Measurements from ENCODE around the gene LIMCH1.

The LIMCH1 gene

GRCh38 chr4:41528512-41529205 is 9.3 kb upstream of the LIMCH1 start:
- DNase-seq (ENCODE audit: low spot score): no peak

- DNase-seq (ENCODE audit: low spot score): no peak
Measured at GRCh38 chr4:41530741-41531140, 7.2 kb upstream of the LIMCH1 start.

DNA sequence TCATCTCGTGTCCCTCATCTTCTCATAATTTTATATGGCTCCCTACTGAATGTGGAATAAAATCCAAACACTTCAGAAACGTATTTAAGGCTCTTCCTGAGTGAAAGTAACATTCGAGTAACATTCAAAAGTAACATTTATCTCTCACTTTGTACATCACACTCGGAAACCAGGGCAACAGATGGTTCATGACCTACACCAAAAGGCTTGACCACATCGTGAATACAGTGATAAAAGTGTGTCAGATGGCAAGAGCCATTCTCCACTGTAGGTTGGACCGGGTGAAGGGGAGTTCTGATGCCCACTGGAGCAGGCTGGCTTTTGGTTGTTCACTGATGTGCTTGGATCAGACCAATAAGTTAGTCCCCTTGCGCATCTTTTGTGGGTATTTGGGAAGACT is 5.6 kb upstream of the LIMCH1 start:
- DNase-seq (ENCODE audit: low spot score): no peak

GRCh38 chr4:41532882-41533281 is 5.1 kb upstream of the LIMCH1 start:
- DNase-seq (ENCODE audit: low spot score): no peak

DNA sequence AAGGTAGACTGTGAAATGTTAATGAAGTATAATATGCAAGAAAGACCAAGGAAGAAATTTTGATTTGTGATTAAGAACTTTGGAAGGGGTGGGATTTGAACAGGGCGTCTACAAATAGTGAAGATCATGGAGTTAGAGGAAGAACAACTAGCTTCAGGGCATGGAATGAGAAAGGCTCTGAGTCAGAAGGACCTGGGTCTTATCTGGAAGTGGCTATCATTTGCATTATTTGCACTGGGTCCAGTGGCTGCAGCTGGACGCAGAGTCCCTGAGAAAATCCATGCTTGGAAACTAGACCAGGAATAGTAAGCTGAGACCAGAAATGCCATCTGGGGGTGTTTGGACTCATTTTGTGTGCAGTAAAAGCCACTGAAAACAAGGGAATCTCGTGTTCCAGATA is 4.3 kb upstream of the LIMCH1 start:
- no peak for DNase-seq (ENCODE audit: low spot score)

DNA sequence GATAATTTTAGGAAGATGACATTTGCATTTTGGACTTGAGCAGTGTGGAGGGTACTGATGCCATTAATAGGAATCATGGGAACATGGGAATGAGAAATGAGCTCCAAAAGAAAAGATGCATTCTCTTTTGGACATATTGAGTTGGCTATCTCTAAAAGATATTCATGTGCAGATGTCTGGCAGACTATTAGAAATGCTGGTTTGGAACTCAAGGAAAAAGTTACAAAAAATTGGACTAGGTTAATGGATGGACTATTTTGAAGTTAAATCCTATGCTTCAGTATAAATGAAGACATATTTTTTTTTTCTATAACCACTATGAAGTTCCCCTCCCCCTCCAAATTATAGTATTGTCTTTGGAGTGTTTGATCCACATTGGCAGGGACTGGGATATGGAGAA is 3.6 kb upstream of the LIMCH1 start:
- DNase-seq (ENCODE audit: low spot score): no peak

GRCh38 chr4:41535911-41536371 is 2.0 kb upstream of the LIMCH1 start:
- no peak for DNase-seq (ENCODE audit: low spot score)

DNA sequence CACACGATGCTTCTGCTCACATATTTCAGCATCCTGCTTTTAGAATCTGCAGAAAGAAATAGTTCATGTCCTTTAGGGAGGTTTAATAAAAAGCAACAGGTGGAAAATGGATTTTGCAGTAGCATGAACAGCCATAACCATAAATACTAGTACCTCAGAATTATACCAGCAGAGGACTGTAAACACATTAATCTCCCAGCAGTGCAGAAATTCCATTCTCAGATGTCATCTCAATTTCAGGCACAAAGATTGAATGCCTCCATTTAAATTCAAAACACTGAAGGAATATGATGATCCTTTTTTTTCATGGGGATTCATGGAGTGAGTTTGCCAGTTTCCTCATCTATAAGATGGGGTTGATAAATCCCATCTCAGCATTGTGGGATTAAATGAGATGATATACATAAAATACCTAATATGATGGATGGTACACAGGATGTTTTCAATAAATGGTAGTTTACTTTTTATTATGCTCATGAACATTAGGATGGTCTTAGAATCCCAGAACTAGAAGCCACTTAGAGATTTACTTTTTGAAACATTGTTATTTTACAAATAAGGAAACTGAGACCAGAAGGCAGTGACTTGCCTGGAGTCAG is 566 bp upstream of the LIMCH1 start:
- no peak for DNase-seq (ENCODE audit: low spot score)

- DNase-seq (ENCODE audit: low spot score): no peak
Measured at GRCh38 chr4:41538887-41539498, 1.0 kb downstream of the LIMCH1 start.

GRCh38 chr4:41539711-41540110 is 1.8 kb downstream of the LIMCH1 start:
- DNase-seq (ENCODE audit: low spot score): no peak

DNA sequence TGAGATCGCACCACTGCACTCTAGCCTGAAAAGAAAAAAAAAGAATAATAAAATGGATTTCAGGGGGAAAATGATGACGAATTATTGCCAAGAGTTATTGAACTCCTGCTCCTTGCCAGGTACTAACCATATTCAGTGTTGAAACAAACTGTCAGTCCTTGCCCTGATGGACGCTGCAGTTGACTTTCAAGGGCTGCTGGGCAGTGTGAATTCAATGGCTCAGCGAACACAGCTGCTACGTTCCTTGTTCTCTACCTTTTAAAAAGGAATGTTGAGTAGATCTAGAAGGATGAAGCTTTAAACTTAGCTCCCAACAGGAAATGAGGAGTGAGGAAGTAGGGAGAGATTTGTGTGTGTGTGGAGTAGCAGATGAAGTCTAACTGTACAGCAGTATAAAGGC is 2.7 kb downstream of the LIMCH1 start:
- DNase-seq (ENCODE audit: low spot score): no peak

- no peak for DNase-seq (ENCODE audit: low spot score)
Measured at GRCh38 chr4:41541687-41542094, 3.7 kb downstream of the LIMCH1 start.

DNA sequence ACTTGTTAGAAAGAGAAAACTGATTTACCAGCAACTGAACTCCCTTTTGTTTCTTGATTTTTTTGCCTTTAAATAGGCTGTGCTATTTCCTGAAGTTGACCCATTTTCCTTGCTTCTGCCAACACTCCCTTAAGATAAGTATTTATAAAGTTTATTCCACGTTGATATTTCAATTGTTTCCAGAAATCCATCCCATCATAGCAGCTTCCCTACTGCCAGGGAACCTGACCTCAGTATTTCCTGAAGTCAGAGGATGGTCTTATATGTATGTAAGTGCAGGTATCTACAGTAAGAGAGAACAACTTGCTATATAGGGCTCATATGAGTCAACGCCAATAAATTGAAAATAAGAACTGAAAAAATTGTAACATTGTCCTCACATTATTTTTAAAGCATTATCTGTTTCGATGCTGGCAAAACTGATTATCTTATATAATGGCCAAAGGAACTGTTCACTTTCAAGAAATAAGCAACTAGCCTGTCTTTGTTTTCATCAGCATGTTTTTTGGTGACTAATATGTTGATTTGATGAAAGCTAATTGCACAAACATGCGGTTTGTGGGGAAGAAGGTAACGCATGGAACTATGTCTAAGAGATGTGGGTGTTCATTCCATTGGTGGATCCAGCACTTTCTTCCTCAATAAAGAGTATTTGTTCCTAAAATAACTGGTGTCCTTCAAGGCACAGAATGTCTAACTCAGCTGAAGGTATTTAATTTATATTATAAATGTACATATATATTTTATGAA is 4.7 kb downstream of the LIMCH1 start:
- no peak for DNase-seq (ENCODE audit: low spot score)

GRCh38 chr4:41545238-41545637 is 7.3 kb downstream of the LIMCH1 start:
- no peak for DNase-seq (ENCODE audit: low spot score)

DNA sequence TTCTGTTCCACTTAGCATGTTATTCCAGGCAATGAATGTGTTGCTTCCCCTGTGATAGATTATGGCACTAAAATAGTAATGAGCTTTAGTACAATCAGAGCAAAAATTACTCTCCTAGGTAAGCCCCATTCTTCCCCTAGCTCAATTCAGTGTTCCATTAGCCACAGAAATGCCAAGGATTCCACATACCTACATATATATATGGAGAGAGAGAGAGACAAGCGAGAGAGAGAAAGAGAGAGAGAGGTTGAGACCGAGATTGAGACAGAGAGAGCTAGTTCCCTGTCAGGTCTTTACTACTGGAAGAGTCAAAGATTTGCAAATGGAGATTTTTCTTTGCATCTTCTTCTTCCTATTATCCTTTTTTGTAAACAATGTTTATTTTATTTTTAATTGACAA is 8.7 kb downstream of the LIMCH1 start:
- no peak for DNase-seq (ENCODE audit: low spot score)

DNA sequence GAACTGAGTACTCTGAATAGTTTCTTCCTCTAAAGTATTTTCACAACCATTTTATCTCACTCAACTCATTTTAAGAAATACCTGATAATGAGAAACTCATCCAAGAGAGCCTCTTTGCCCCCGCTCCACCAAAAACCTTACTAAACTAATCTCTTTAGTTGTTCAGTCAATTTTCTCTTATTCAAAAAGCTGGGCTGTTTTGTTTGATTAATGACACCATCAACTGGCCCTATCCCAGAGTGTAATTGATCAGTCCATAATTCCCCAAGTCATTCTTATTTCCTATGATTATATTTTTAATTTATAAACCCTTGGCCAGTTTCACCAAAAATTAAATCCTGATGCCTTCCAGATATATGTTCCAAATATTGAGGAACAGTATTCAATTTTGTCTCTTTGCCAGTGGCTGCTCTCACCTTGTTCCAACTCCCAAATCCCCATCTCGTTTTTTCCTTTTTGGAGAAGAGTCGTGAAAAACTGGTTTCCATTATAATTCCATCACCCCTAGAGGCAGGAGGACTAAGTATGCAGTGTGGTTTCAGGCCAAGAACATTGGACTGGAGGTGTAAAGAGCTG is 10.4 kb downstream of the LIMCH1 start:
- DNase-seq (ENCODE audit: low spot score): no peak

- DNase-seq (ENCODE audit: low spot score): no peak
Measured at GRCh38 chr4:41549478-41549877, 11.5 kb downstream of the LIMCH1 start.

DNA sequence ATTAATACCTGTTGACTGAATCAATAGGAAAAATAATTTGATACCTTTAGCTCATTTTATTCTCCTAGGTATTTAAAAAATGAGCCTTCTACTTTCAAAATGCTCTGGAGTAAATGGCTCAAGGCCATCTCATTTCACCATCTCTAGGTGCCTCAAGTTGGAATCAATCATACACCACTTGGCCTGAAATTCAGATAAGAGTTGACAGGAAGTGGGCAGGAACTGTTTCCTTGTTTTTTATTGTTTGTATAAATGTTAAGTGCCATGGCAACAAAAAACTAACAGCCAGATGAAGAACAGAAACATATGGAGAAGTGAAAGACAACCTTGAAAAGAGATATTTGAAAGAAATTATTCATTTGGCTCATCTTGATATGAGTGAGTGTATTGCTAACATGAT is 12.4 kb downstream of the LIMCH1 start:
- no peak for DNase-seq (ENCODE audit: low spot score)

- DNase-seq (ENCODE audit: low spot score): no peak
Measured at GRCh38 chr4:41551536-41551935, 13.6 kb downstream of the LIMCH1 start.

- DNase-seq (ENCODE audit: low spot score): no peak
Measured at GRCh38 chr4:41554905-41555304, 16.9 kb downstream of the LIMCH1 start.

- no peak for DNase-seq (ENCODE audit: low spot score)
Measured at GRCh38 chr4:41556526-41556925, 18.6 kb downstream of the LIMCH1 start.

GRCh38 chr4:41559940-41560516 is 22.1 kb downstream of the LIMCH1 start:
- no peak for DNase-seq (ENCODE audit: low spot score)

Measured in left forelimb (tissue), 1 donor.